Measurements from ENCODE around the gene HOXB2. TPM values are rescaled to one million over a fixed set of nuclear protein-coding genes. Genes with fewer than 3 reads are reported as not detected.

HOXB2 gene
- total and polyA plus RNA-seq, 2 experiments from 2014 or later: 5.6 to 20.7 TPM

DNA sequence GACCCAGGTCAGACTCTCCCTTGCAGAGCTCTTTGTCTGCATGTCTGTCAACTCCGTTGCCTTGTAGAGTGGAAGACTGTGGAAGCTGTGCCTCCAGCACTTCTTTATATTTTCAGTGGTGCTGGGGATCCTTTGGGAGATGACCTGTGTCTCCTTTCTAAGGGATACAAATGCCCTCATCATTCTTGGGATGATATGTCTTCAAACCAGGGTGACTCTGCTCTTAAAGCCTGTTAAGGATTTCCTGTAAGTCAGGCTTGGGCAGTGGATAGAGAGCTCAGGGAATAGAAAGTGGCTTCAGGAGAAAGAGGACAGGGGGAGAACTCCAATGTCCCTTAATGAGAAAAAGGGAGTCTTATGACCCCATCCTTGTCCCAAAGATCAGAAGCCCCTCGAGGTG lies 43.6 kb upstream of the HOXB2 start:
- H4K20me1 ChIP-seq (ENCODE audit: insufficient read depth, poor library complexity, severe bottlenecking): no peaks in the 10 kb centered on the region
- no peaks in the 10 kb centered on the region for H3K9me2 ChIP-seq (replicated peaks; ENCODE audit: insufficient read depth)
- no peaks in the 10 kb centered on the region for H3K9me3 ChIP-seq (ENCODE audit: low read depth)
- H3K4me3 ChIP-seq: no peak overlapping the region
- peaks cover 92% of the 10 kb centered on the region for H3K27me3 ChIP-seq
- no peaks in the 10 kb centered on the region for H3K36me3 ChIP-seq (replicated peaks; ENCODE audit: insufficient read depth, low read depth)
- H3K79me2 ChIP-seq: peaks cover 13% of the 10 kb centered on the region
- H2AFZ ChIP-seq: no peak overlapping the region
- TF ChIP-seq EZH2 (IDR thresholded peaks at IDR 0.05; ENCODE audit: borderline replicate concordance) (no peak), EZH2phosphoT487 (IDR thresholded peaks at IDR 0.05; ENCODE audit: low read depth, severe bottlenecking, unreplicated experiment) (no peak)
- TF ChIP-seq, protein P1, sequence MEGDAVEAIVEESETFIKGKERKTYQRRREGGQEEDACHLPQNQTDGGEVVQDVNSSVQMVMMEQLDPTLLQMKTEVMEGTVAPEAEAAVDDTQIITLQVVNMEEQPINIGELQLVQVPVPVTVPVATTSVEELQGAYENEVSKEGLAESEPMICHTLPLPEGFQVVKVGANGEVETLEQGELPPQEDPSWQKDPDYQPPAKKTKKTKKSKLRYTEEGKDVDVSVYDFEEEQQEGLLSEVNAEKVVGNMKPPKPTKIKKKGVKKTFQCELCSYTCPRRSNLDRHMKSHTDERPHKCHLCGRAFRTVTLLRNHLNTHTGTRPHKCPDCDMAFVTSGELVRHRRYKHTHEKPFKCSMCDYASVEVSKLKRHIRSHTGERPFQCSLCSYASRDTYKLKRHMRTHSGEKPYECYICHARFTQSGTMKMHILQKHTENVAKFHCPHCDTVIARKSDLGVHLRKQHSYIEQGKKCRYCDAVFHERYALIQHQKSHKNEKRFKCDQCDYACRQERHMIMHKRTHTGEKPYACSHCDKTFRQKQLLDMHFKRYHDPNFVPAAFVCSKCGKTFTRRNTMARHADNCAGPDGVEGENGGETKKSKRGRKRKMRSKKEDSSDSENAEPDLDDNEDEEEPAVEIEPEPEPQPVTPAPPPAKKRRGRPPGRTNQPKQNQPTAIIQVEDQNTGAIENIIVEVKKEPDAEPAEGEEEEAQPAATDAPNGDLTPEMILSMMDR (IDR thresholded peaks at IDR 0.05; ENCODE audit: poor library complexity): no peak
- no peak for DNase-seq (ENCODE audit: low spot score)
- H3K4me2 ChIP-seq: peak overlapping the region; percentile 93
- no peak overlapping the region for H3K27ac ChIP-seq
- H3K4me1 ChIP-seq (ENCODE audit: insufficient read depth): no peaks in the 10 kb centered on the region
- 43% methylated on average over 2 of the region's 2 CpGs for WGBS (ENCODE audit: low lambda C conversion rate, missing lambda C conversion rate)

DNA sequence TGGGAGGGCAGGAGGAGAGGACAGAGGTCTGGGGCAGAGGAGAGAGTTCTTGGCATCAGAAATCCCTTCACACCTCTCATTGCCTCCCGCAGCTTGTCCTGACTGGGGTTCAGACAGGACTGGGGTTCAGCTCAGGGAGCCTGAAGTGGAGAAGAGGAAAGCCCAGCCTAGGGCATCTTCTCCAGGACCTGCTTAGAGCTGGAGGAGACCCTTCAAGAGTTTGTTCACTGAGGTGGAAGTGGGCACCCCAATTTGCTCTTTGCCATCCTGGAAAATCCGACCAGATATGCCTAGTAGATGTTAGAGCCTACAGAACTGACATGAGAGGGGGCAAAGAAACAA lies 43.1 kb upstream of the HOXB2 start:
- H3K4me1 ChIP-seq (ENCODE audit: insufficient read depth): no peaks in the 10 kb centered on the region
- 40% methylated on average over 2 of the region's 2 CpGs for WGBS (ENCODE audit: low lambda C conversion rate, missing lambda C conversion rate)
- no peaks in the 10 kb centered on the region for H3K36me3 ChIP-seq (replicated peaks; ENCODE audit: insufficient read depth, low read depth)
- no peak for DNase-seq (ENCODE audit: low spot score)
- peaks cover 92% of the 10 kb centered on the region for H3K27me3 ChIP-seq
- H3K9me3 ChIP-seq (ENCODE audit: low read depth): no peaks in the 10 kb centered on the region
- peak overlapping the region; percentile 93 for H3K4me2 ChIP-seq
- no peak for TF ChIP-seq EZH2phosphoT487 (IDR thresholded peaks at IDR 0.05; ENCODE audit: low read depth, severe bottlenecking, unreplicated experiment)
- TF ChIP-seq, protein P1 (IDR thresholded peaks at IDR 0.05; ENCODE audit: poor library complexity): no peak
- TF ChIP-seq EZH2 (IDR thresholded peaks at IDR 0.05; ENCODE audit: borderline replicate concordance): no peak
- peak overlapping the region; percentile 36 for H3K27ac ChIP-seq
- no peaks in the 10 kb centered on the region for H3K9me2 ChIP-seq (replicated peaks; ENCODE audit: insufficient read depth)
- H3K4me3 ChIP-seq: no peak overlapping the region
- H3K79me2 ChIP-seq: peaks cover 18% of the 10 kb centered on the region
- no peak overlapping the region for H2AFZ ChIP-seq
- H4K20me1 ChIP-seq (ENCODE audit: insufficient read depth, poor library complexity, severe bottlenecking): no peaks in the 10 kb centered on the region

DNA sequence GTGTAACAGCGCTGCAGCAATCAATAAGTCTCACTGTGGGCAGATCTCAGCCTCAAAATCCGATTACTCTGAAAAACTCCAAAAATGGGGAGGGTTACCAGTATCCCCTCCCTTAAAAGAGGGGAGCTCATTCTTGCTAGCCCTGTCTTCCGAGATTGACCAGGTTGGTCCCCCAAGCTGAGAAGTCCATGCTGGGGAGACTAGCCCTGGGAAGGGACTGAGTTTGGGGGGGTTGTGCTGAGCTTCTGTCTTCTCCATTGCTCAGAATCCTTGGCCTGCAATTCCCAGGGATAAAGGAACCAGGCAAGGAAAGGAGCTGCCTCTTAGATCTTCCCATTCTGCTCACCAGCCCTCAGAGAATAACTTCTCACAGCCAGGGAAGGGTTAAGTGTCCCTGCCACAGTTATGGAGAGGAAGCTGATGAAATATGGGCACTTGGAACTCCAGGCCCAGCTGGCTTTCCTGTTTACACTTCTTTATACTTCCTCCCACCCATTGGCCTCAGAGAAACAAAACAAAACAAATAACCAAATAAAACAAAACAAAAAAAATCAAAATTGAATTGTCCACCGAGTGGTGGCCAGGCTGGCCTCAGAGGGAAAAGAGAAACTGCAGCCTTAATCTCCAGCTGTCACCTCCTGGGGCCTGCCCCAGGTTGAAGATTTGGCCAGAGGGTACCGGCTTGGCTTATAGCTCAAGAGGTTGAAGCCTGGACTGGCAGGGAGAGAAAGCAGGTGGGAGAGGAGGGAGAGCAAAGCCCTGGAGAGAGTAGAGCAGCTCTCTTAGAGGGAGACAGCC lies 42.6 kb upstream of the HOXB2 start:
- peaks cover 20% of the 10 kb centered on the region for H3K79me2 ChIP-seq
- H3K36me3 ChIP-seq (replicated peaks; ENCODE audit: insufficient read depth, low read depth): no peaks in the 10 kb centered on the region
- DNase-seq (ENCODE audit: low spot score): no peak
- H3K27ac ChIP-seq: peak overlapping the region; percentile 36
- H3K27me3 ChIP-seq: peaks cover 92% of the 10 kb centered on the region
- H4K20me1 ChIP-seq (ENCODE audit: insufficient read depth, poor library complexity, severe bottlenecking): no peaks in the 10 kb centered on the region
- TF ChIP-seq EZH2phosphoT487 (IDR thresholded peaks at IDR 0.05; ENCODE audit: low read depth, severe bottlenecking, unreplicated experiment) (no peak), EZH2 (IDR thresholded peaks at IDR 0.05; ENCODE audit: borderline replicate concordance) (no peak)
- TF ChIP-seq, protein P1 (IDR thresholded peaks at IDR 0.05; ENCODE audit: poor library complexity): no peak
- H3K4me2 ChIP-seq: peak overlapping the region; percentile 93
- H3K4me1 ChIP-seq (ENCODE audit: insufficient read depth): peaks cover 3% of the 10 kb centered on the region
- 41% methylated on average over 5 of the region's 5 CpGs for WGBS (ENCODE audit: low lambda C conversion rate, missing lambda C conversion rate)
- H3K9me2 ChIP-seq (replicated peaks; ENCODE audit: insufficient read depth): no peaks in the 10 kb centered on the region
- no peak overlapping the region for H3K4me3 ChIP-seq
- H2AFZ ChIP-seq: no peak overlapping the region
- H3K9me3 ChIP-seq (ENCODE audit: low read depth): no peaks in the 10 kb centered on the region
